IMR-90 (cell line): ENCODE results near the gene FASLG. TPM values are rescaled to one million over a fixed set of nuclear protein-coding genes. Genes with fewer than 3 reads are reported as not detected.

Experiments
- ATAC-seq: fragments of 200-7000 bp; cut with Tn5 transposase; 2 replicates; pipeline ENCODE4 v1.9.1; 2020; ENCODE audit warnings: low read depth, mild to moderate bottlenecking, moderate library complexity
- BruUV-seq: library from RNA; stranded (reverse); fragments of 400-500 nt; replicated peaks from 2 replicates; lab custom pipeline; 2021; lab: Mats Ljungman, UMichigan
- CTCF ChIA-PET: fragments of 300-600 bp; formaldehyde crosslinking; extraction: SDS; loops from one replicate; lab custom pipeline; 2021; ENCODE audit warnings: antibody characterized with exemption; lab: Yijun Ruan, JAX
- POLR2A ChIA-PET: fragments of 300-600 bp; sonication (Branson Sonifier 250); formaldehyde crosslinking; loops from one replicate; lab custom pipeline; 2022; ENCODE audit warnings: antibody characterized with exemption; ENCODE audit not compliant: unreplicated experiment; lab: Charles Lee
- DNase-seq: peaks from one replicate; pipeline ENCODE4 v3.0.0; 2013
- H2AFZ ChIP-seq: replicated peaks from 2 replicates; pipeline ENCODE3; 2013; ENCODE audit warnings: low read length, mild to moderate bottlenecking; ENCODE audit not compliant: poor library complexity
- H2AK5ac ChIP-seq: 2 replicates; pipeline ENCODE4 v1.6.1; 2013; ENCODE audit warnings: low read depth, low read length, inconsistent platforms
- H2AK9ac ChIP-seq: replicated peaks from 2 replicates; pipeline ENCODE3; 2013; ENCODE audit warnings: mild to moderate bottlenecking, low read depth, low read length, moderate library complexity; ENCODE audit not compliant: poor library complexity
- H2BK120ac ChIP-seq: 2 replicates; pipeline ENCODE4 v1.6.1; 2013; ENCODE audit warnings: low read depth, low read length, inconsistent platforms
- H2BK15ac ChIP-seq: 3 replicates; pipeline ENCODE4 v1.6.1; 2013; ENCODE audit warnings: low read depth, low read length, inconsistent platforms
- H2BK20ac ChIP-seq: 2 replicates; pipeline ENCODE4 v1.6.1; 2013; ENCODE audit warnings: low read depth, mild to moderate bottlenecking, inconsistent platforms, low read length, moderate library complexity
- H2BK5ac ChIP-seq: 2 replicates; pipeline ENCODE4 v1.6.1; 2013; ENCODE audit warnings: mild to moderate bottlenecking, low read depth, low read length, inconsistent platforms; ENCODE audit not compliant: poor library complexity, severe bottlenecking
- H3K14ac ChIP-seq: replicated peaks from 2 replicates; pipeline ENCODE4 v1.6.1; 2013; ENCODE audit warnings: low read depth, low read length, inconsistent platforms
- H3K18ac ChIP-seq: 2 replicates; pipeline ENCODE4 v1.6.1; 2013; ENCODE audit warnings: low read depth, low read length, control low read depth
- H3K23ac ChIP-seq: 2 replicates; pipeline ENCODE4 v1.6.1; 2013; ENCODE audit warnings: low read depth, low read length, inconsistent platforms
- H3K27ac ChIP-seq: 2 replicates; pipeline ENCODE4 v1.5.1; 2013; ENCODE audit warnings: mild to moderate bottlenecking, control low read depth, low read length; ENCODE audit not compliant: insufficient read depth
- H3K27me3 ChIP-seq: 2 replicates; pipeline ENCODE4 v1.6.1; 2013; ENCODE audit warnings: low read length; ENCODE audit not compliant: control insufficient read depth, insufficient read depth
- H3K36me3 ChIP-seq: 2 replicates; pipeline ENCODE4 v1.6.1; 2013; ENCODE audit warnings: low read length, mixed read lengths; ENCODE audit not compliant: control insufficient read depth, insufficient read depth
- H3K4ac ChIP-seq: 2 replicates; pipeline ENCODE4 v1.6.1; 2013; ENCODE audit warnings: low read depth, low read length, inconsistent platforms
- H3K4me1 ChIP-seq: 2 replicates; pipeline ENCODE4 v1.6.1; 2013; ENCODE audit warnings: low read length, mixed read lengths; ENCODE audit not compliant: control insufficient read depth, insufficient read depth
- H3K4me2 ChIP-seq: 2 replicates; pipeline ENCODE4 v1.6.1; 2013; ENCODE audit warnings: low read depth, mild to moderate bottlenecking, control low read depth, low read length, moderate library complexity
- H3K4me3 ChIP-seq: 2 replicates; pipeline ENCODE4 v1.5.1; 2013; ENCODE audit warnings: low read depth, mild to moderate bottlenecking, control low read depth, low read length, moderate library complexity; ENCODE audit not compliant: insufficient read depth
- H3K56ac ChIP-seq: 2 replicates; pipeline ENCODE4 v1.6.1; 2013; ENCODE audit warnings: low read length, inconsistent platforms; ENCODE audit not compliant: insufficient read depth; ENCODE audit errors: extremely low read depth
- H3K79me1 ChIP-seq, 2 experiments: 2 replicates each; pipeline ENCODE4 v1.6.1; 2013; ENCODE audit warnings: low read length in 2 of 2, inconsistent platforms in 1 of 2, low read depth in 1 of 2
- H3K9ac ChIP-seq: 2 replicates; pipeline ENCODE4 v1.6.1; 2013; ENCODE audit warnings: low read depth, low read length, control low read depth
- H3K9me1 ChIP-seq: 2 replicates; pipeline ENCODE4 v1.6.1; 2013; ENCODE audit warnings: low read length, inconsistent platforms; ENCODE audit not compliant: insufficient read depth
- H3K9me3 ChIP-seq: 2 replicates; pipeline ENCODE4 v1.6.1; 2013; ENCODE audit warnings: low read length; ENCODE audit not compliant: control insufficient read depth, insufficient read depth
- H4K20me1 ChIP-seq: 2 replicates; pipeline ENCODE4 v1.6.1; 2013; ENCODE audit warnings: low read length, inconsistent platforms; ENCODE audit not compliant: insufficient read depth
- H4K5ac ChIP-seq: 2 replicates; pipeline ENCODE4 v1.6.1; 2013; ENCODE audit warnings: mild to moderate bottlenecking, low read depth, low read length, control low read depth
- H4K8ac ChIP-seq, 2 experiments: 2 replicates each; pipeline ENCODE4 v1.6.1; 2013; ENCODE audit warnings: low read depth in 2 of 2, low read length in 2 of 2, control low read depth in 1 of 2, inconsistent platforms in 1 of 2
- H4K91ac ChIP-seq: 2 replicates; pipeline ENCODE4 v1.6.1; 2013; ENCODE audit warnings: low read depth, low read length, inconsistent platforms; ENCODE audit not compliant: insufficient read depth
- BHLHE40 ChIP-seq: fragments of 150-350 bp; IDR thresholded peaks from 2 replicates; pipeline ENCODE4 v1.6.1; 2016; ENCODE audit warnings: mild to moderate bottlenecking, low read depth, low read length
- CEBPB ChIP-seq: IDR thresholded peaks from 2 replicates; pipeline ENCODE4 v1.6.1; 2012; ENCODE audit warnings: low read depth, low read length, improper control_type of control experiment
- CHD1 ChIP-seq: IDR thresholded peaks from 2 replicates; pipeline ENCODE4 v1.6.1; 2012; ENCODE audit warnings: low read depth, low read length, improper control_type of control experiment
- FOS ChIP-seq: fragments of 150-350 bp; IDR thresholded peaks from 2 replicates; pipeline ENCODE4 v1.6.1; 2016; ENCODE audit warnings: low read depth, low read length
- MAZ ChIP-seq: IDR thresholded peaks from 2 replicates; pipeline ENCODE4 v1.6.1; 2012; ENCODE audit warnings: low read depth, mild to moderate bottlenecking, low read length, improper control_type of control experiment, moderate library complexity, borderline replicate concordance
- NFE2L2 ChIP-seq: fragments of 150-350 bp; IDR thresholded peaks from 2 replicates; pipeline ENCODE4 v1.6.1; 2016; ENCODE audit warnings: low read depth, mild to moderate bottlenecking, low read length
- POLR2A ChIP-seq: IDR thresholded peaks from 2 replicates; pipeline ENCODE4 v1.6.1; 2012; ENCODE audit warnings: mild to moderate bottlenecking, low read depth, low read length
- RAD21 ChIP-seq: IDR thresholded peaks from 2 replicates; pipeline ENCODE4 v1.6.1; 2012; ENCODE audit warnings: low read length, improper control_type of control experiment
- WGBS, 2 experiments: methylation state at CpG; one replicate each; pipeline versions ENCODE4 v1.1.5 to v1.1.7; 2013; ENCODE audit warnings: missing lambda C conversion rate in 2 of 2; ENCODE audit not compliant: insufficient read length in 1 of 2; ENCODE audit errors: extremely low coverage in 2 of 2; 5-methylcytosine and 5-hydroxymethylcytosine counted together
- dilution Hi-C: fragments of 300-500 bp; cut with HindIII; formaldehyde crosslinking; loops from one replicate; pipeline ENCODE4 v1.14.3; 2018; ENCODE audit warnings: low sequenced_read_pairs; ENCODE audit not compliant: unreplicated experiment
- in situ Hi-C: fragments of 300-500 bp; cut with MboI; formaldehyde crosslinking; loops from 3 replicates; pipeline ENCODE4 v1.14.3; 2019; ENCODE audit warnings: low sequenced_read_pairs, inconsistent platforms, mixed read lengths
- intact Hi-C: fragments of 100-400 bp; cut with micrococcal nuclease; formaldehyde crosslinking; loops from 2 replicates; pipeline ENCODE4 v1.10.0; 2022
- polyA plus RNA-seq, 3 experiments: library from polyadenylated mRNA; depleted of rRNA; stranded (reverse); fragments of >200 nt; gene quantifications; 2 replicates each; pipeline ENCODE4 v1.2.3, GENCODE V29; 2012; ENCODE audit warnings: low replicate concordance in 1 of 3
- total RNA-seq: library from RNA; depleted of rRNA; stranded (reverse); fragments of >200 nt; gene quantifications from 2 replicates; pipeline ENCODE4 v1.2.3, GENCODE V29; 2012
- TF ChIP-seq, protein P1 (sequence below): fragments of 150-350 bp; IDR thresholded peaks from 2 replicates; pipeline ENCODE4 v1.6.1; 2016; ENCODE audit warnings: low read depth, mild to moderate bottlenecking, low read length, moderate library complexity, borderline replicate concordance

Gene FASLG
- total and polyA plus RNA-seq, 2 of the 4 experiments (the other 2 are of a cell fraction), result 0.14 to 0.18 TPM

DNA sequence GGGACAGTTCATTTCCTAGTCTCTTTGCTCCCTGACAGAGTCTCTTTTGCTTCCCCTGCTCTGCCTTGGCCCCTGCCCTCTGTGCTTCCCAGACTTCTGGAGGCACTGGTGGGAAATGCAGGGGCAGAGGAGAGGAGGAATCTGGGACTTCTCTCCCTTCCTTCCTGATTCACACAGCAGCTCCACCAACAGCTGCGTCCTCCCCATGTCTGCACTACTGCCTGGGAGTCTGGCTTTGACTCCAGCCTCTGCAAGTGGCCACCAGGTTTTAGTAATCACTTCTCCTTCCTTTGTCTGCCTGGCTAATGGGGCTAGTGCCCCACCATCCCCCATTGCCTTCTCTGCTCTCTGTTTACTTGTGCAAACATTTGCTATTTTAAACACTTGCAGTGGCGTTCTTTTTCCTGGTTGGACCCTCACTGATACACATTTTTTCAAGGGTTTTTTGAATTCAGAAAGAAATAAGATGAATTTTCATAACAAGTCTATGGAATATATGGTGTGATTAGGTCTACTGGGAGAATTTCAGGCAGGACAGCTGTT, 21.9 kb downstream of the FASLG start:
- in situ Hi-C loops (no loop called here), dilution Hi-C loops (no loop called here), intact Hi-C loops (no loop called here)
- Histone ChIP-seq H3K14ac (no peak overlapping the region; the same call in 1 of the 2 replicates), H2BK15ac (no peak overlapping the region), H3K79me1 (no peaks in the 10 kb centered on the region), H3K9me3 (no peaks in the 10 kb centered on the region), H3K36me3 (no peaks in the 10 kb centered on the region), H2BK120ac (no peak overlapping the region), H4K20me1 (no peaks in the 10 kb centered on the region), H3K4me1 (no peaks in the 10 kb centered on the region), H2AK9ac (peak overlapping the region; percentile 61), H2BK5ac (no peak overlapping the region), H3K4me2 (no peak overlapping the region), H3K4me3 (no peak overlapping the region), H2BK20ac (no peak overlapping the region), H3K9ac (no peak overlapping the region), H3K18ac (no peak overlapping the region), H4K5ac (no peak overlapping the region), H3K4ac (no peak overlapping the region), H3K23ac (no peak overlapping the region), H3K56ac (no peak overlapping the region), H4K91ac (no peak overlapping the region), H3K9me1 (no peaks in the 10 kb centered on the region), H2AK5ac (no peak overlapping the region), H3K27ac (no peak overlapping the region), H2AFZ (peak overlapping the region; percentile 61), H3K27me3 (no peaks in the 10 kb centered on the region), H4K8ac (no peak overlapping the region)
- DNase-seq (no peak), ATAC-seq (no peak)
- WGBS, 2 experiments, result no CpG with 5 or more reads among the region's 2 CpGs
- POLR2A ChIA-PET, result no interaction called here
- TF ChIP-seq CHD1 (no peak), FOS (no peak), NFE2L2 (no peak), POLR2A (no peak), RAD21 (no peak), MAZ (no peak), CEBPB (no peak), BHLHE40 (no peak)
- TF ChIP-seq, protein P1, sequence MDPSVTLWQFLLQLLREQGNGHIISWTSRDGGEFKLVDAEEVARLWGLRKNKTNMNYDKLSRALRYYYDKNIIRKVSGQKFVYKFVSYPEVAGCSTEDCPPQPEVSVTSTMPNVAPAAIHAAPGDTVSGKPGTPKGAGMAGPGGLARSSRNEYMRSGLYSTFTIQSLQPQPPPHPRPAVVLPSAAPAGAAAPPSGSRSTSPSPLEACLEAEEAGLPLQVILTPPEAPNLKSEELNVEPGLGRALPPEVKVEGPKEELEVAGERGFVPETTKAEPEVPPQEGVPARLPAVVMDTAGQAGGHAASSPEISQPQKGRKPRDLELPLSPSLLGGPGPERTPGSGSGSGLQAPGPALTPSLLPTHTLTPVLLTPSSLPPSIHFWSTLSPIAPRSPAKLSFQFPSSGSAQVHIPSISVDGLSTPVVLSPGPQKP, result no peak
- CTCF ChIA-PET, result no interaction called here
- BruUV-seq, result no TSS peak
